ENCODE measurements around the gene ITGB3BP.

ITGB3BP gene

DNA sequence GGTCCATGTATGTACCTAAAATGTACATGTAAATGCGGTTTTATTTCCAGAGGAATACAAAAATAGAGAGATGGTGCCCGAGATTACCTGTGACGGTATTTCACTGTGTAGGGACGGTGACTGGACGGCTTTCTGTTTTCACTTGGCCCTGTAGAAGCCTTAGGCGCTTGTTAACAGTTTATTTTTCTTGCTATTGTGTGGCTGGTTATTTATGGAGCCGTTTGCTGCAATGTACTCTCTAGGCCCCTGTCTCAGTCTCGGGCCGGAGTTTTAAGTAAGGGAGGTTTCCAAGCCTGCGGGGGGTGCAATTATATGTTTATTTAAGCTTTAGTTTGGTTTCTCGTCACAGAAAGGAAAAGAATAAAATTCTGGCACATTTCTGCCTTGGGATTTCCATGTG, 713 bp upstream of the ITGB3BP start:
- Histone ChIP-seq H3K27me3 (ENCODE audit: low read length) (no peaks in the 10 kb centered on the region), H3F3A (ENCODE audit: insufficient read depth) (peaks cover 17% of the 10 kb centered on the region; the same call in 1 of the 2 replicates), H3K79me2 (ENCODE audit: insufficient read depth, low read length) (peaks cover 51% of the 10 kb centered on the region), H4K20me1 (ENCODE audit: low read depth, low read length) (no peaks in the 10 kb centered on the region), H2AFZ (ENCODE audit: low read depth, low read length, severe bottlenecking) (peak overlapping the region; percentile 72), H3K4me3 (ENCODE audit: insufficient read depth, low read length, poor library complexity, severe bottlenecking) (peak overlapping the region; percentile 88), H3K36me3 (ENCODE audit: low read length) (peaks cover 2% of the 10 kb centered on the region; the same call in 1 of the 2 replicates), H3K9ac (ENCODE audit: low read length) (peak overlapping the region; percentile 83), H3K9me3 (ENCODE audit: insufficient read depth, low read length) (no peaks in the 10 kb centered on the region), H3K9me2 (replicated peaks; ENCODE audit: insufficient read depth, low read length) (no peaks in the 10 kb centered on the region), H3K27ac (ENCODE audit: low read depth, low read length) (peak overlapping the region; percentile 87), H3K4me2 (ENCODE audit: low read depth, low read length, poor library complexity, severe bottlenecking) (peak overlapping the region; percentile 86)
- TF ChIP-seq EZH2phosphoT487 (conservative IDR thresholded peaks at IDR 0.05; ENCODE audit: low read length), result no peak
- TF ChIP-seq, protein P1, sequence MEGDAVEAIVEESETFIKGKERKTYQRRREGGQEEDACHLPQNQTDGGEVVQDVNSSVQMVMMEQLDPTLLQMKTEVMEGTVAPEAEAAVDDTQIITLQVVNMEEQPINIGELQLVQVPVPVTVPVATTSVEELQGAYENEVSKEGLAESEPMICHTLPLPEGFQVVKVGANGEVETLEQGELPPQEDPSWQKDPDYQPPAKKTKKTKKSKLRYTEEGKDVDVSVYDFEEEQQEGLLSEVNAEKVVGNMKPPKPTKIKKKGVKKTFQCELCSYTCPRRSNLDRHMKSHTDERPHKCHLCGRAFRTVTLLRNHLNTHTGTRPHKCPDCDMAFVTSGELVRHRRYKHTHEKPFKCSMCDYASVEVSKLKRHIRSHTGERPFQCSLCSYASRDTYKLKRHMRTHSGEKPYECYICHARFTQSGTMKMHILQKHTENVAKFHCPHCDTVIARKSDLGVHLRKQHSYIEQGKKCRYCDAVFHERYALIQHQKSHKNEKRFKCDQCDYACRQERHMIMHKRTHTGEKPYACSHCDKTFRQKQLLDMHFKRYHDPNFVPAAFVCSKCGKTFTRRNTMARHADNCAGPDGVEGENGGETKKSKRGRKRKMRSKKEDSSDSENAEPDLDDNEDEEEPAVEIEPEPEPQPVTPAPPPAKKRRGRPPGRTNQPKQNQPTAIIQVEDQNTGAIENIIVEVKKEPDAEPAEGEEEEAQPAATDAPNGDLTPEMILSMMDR (IDR thresholded peaks at IDR 0.05; ENCODE audit: insufficient read depth, low read length, poor library complexity, severe bottlenecking), result no peak

DNA sequence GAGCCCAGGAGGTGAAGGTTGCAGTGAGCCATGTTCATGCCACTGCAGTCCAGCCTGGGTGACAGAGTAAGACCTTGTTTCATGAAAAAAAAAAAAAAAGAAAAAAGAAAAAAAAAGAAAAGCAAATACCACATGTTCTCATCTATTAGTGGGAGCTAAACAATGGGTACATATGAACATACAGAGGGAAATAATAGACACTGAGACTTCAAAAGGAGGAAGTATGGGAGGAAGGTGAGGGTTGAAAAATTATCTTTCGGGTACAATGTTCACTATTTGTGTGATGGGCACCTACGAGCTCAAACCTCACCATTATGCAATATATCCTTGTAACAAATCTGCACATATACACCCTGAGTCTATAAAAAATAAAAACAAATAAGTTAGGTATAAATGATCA, 6.4 kb downstream of the ITGB3BP start:
- peak overlapping the region; percentile 66 for H3K27ac ChIP-seq (ENCODE audit: low read depth, low read length)
- H4K20me1 ChIP-seq (ENCODE audit: low read depth, low read length), result no peaks in the 10 kb centered on the region
- peak overlapping the region; percentile 54 for H3K4me2 ChIP-seq (ENCODE audit: low read depth, low read length, poor library complexity, severe bottlenecking)
- H3K27me3 ChIP-seq (ENCODE audit: low read length), result no peaks in the 10 kb centered on the region
- H3K9me2 ChIP-seq (replicated peaks; ENCODE audit: insufficient read depth, low read length), result no peaks in the 10 kb centered on the region
- peaks cover 27% of the 10 kb centered on the region; the same call in 1 of the 2 replicates for H3F3A ChIP-seq (ENCODE audit: insufficient read depth)
- no peak overlapping the region for H3K4me3 ChIP-seq (ENCODE audit: insufficient read depth, low read length, poor library complexity, severe bottlenecking)
- TF ChIP-seq EZH2phosphoT487 (conservative IDR thresholded peaks at IDR 0.05; ENCODE audit: low read length), result no peak
- TF ChIP-seq, protein P1 (IDR thresholded peaks at IDR 0.05; ENCODE audit: insufficient read depth, low read length, poor library complexity, severe bottlenecking), result no peak
- peaks cover 8% of the 10 kb centered on the region; the same call in 1 of the 2 replicates for H3K36me3 ChIP-seq (ENCODE audit: low read length)
- H2AFZ ChIP-seq (ENCODE audit: low read depth, low read length, severe bottlenecking), result peak overlapping the region; percentile 10
- no peak overlapping the region for H3K9ac ChIP-seq (ENCODE audit: low read length)
- peaks cover 66% of the 10 kb centered on the region for H3K79me2 ChIP-seq (ENCODE audit: insufficient read depth, low read length)
- H3K9me3 ChIP-seq (ENCODE audit: insufficient read depth, low read length), result no peaks in the 10 kb centered on the region

DNA sequence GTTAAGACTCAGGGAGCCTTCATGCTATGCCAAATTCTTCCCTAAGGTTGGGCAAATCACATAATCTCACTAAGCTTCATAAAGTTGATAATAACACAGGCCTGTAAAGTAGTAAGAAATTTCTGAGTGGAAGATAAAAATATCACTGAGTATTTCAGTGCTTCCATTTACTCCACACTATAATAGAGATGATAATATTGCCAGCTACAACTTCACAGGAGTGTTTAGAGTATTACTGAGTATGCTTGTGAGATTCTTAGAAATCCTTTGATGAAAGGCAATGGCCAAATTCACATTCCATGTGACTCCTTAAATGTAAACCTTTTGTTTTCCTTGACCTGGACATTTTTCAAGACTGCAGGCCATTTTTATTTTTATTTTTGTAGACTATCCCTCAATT, 10.4 kb downstream of the ITGB3BP start:
- H3F3A ChIP-seq (ENCODE audit: insufficient read depth), result peaks cover 18% of the 10 kb centered on the region; the same call in 1 of the 2 replicates
- H3K4me2 ChIP-seq (ENCODE audit: low read depth, low read length, poor library complexity, severe bottlenecking), result no peak overlapping the region
- no peak overlapping the region for H2AFZ ChIP-seq (ENCODE audit: low read depth, low read length, severe bottlenecking)
- H3K9me2 ChIP-seq (replicated peaks; ENCODE audit: insufficient read depth, low read length), result no peaks in the 10 kb centered on the region
- H3K27me3 ChIP-seq (ENCODE audit: low read length), result no peaks in the 10 kb centered on the region
- H4K20me1 ChIP-seq (ENCODE audit: low read depth, low read length), result no peaks in the 10 kb centered on the region
- no peak overlapping the region for H3K9ac ChIP-seq (ENCODE audit: low read length)
- H3K4me3 ChIP-seq (ENCODE audit: insufficient read depth, low read length, poor library complexity, severe bottlenecking), result no peak overlapping the region
- TF ChIP-seq EZH2phosphoT487 (conservative IDR thresholded peaks at IDR 0.05; ENCODE audit: low read length), result no peak
- TF ChIP-seq, protein P1 (IDR thresholded peaks at IDR 0.05; ENCODE audit: insufficient read depth, low read length, poor library complexity, severe bottlenecking), result no peak
- no peak overlapping the region for H3K27ac ChIP-seq (ENCODE audit: low read depth, low read length)
- H3K9me3 ChIP-seq (ENCODE audit: insufficient read depth, low read length), result no peaks in the 10 kb centered on the region
- peaks cover 27% of the 10 kb centered on the region; the same call in 1 of the 2 replicates for H3K36me3 ChIP-seq (ENCODE audit: low read length)
- peaks cover 45% of the 10 kb centered on the region for H3K79me2 ChIP-seq (ENCODE audit: insufficient read depth, low read length)
